ENCODE measurements around the gene IL3.

The IL3 gene

DNA sequence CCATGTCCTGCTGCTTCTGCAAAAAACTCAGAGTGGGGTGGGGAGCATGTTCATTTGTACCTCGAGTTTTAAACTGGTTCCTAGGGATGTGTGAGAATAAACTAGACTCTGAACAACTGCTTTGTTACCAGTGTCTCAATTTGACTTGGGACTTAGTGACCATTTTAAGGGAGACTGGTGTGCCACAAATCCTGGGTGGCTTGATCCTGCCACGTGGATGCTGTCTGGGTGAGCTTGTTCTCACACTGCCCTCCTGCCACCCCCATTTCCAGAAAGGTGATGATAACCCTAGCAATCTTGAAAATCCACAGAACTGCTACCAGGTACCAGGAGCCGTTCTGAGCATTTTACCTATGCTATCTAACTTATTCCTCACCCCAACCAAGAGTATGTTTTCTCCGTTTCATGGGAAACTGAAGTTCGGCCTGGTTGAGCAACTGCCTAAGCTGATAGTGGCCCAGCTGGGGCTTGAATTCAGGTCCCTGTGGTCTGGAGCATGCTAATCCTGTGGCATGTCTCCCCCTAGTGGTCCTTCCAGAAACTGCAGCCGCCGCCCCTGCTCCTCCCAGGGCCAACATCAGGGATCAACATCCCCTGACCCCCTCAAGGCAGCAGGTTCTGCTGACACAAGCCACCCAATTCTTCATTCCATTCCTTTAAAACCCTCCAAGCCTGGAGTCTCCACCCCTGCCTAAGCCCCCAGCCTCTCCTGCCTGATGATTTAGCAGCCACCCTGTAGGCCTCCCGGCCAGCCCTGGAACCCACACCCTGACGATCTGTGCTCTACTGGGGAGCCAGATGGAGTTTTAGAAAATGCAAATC, 2.8 kb downstream of the IL3 start:
- H3K27me3 ChIP-seq (ENCODE audit: insufficient read depth, poor library complexity, severe bottlenecking), result no peaks in the 10 kb centered on the region
- H3K4me3 ChIP-seq (replicated peaks; ENCODE audit: insufficient read depth, low read length), result no peak overlapping the region
- no peak for TF ChIP-seq POLR2AphosphoS5 (IDR thresholded peaks at IDR 0.05; ENCODE audit: low read depth)
- peak; percentile 65 for TF ChIP-seq CTCF (IDR thresholded peaks at IDR 0.05; ENCODE audit: insufficient read depth, low read length)
- H3K27ac ChIP-seq (replicated peaks), result no peak overlapping the region
- peak; percentile 28 to 54 for DNase-seq (ENCODE audit: low read depth in 1 of 2, low spot score in 1 of 2)

DNA sequence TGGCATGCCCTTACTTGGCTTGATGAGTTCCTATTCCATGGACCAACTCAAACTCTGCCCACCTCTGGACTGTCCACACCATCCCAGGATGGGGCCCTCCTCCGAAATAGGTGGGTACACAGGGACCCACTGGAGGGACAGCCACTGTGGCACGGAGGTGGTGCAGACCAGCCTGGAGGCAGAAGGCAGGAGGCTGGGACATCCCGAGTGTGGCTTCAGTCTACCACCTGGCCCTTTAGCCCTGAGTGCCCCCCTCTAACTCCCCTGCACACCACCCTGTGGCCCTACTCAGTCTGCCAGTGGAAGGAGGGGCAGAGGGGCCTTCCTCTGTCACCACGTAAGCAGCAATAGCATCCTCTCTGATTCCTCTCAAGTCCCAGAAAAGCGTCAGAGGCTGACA, 3.7 kb downstream of the IL3 start:
- Histone ChIP-seq H3K27me3 (ENCODE audit: insufficient read depth, poor library complexity, severe bottlenecking) (no peaks in the 10 kb centered on the region), H3K27ac (replicated peaks) (no peak overlapping the region), H3K4me3 (replicated peaks; ENCODE audit: insufficient read depth, low read length) (no peak overlapping the region)
- TF ChIP-seq CTCF (IDR thresholded peaks at IDR 0.05; ENCODE audit: insufficient read depth, low read length) (no peak), REST (IDR thresholded peaks at IDR 0.05; ENCODE audit: insufficient replicate concordance, low read depth) (no peak), POLR2AphosphoS5 (IDR thresholded peaks at IDR 0.05; ENCODE audit: low read depth) (no peak), GABPA (IDR thresholded peaks at IDR 0.05; ENCODE audit: low read depth) (no peak), SPI1 (IDR thresholded peaks at IDR 0.05; ENCODE audit: borderline replicate concordance, low read depth) (no peak)
- no peak for DNase-seq (ENCODE audit: low read depth in 1 of 2, low spot score in 1 of 2)

DNA sequence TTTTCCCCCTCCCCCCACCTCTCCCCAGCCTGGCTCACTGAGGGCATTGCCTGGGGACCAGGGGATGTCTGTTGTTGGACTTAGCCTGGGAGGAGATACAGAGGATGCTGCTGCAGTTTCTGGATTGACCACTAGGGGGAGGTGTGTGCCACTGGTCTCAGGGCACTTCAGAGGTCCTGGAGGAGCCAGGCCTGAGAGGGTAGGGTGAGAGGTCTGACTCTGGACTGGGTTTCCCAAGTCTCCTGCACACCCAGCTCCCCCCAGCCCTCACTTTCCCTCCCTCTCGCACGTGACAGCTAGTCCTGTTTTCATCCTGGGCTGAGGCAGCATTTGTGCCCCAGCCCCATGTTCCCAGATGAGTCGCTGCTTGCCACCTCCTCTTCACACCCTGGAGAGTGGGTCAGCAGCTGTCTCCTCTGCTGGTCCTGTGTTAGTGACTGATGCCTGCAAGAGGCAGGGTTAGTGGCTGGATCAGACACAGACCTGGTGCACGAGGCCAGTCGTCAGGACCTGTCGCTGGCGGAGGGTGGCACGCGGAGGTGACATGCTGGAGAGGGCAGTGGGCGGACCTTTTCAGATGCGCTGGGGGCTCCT, 4.4 kb downstream of the IL3 start:
- peak; percentile 29 to 48 for DNase-seq (ENCODE audit: low read depth in 1 of 2, low spot score in 1 of 2)
- H3K27me3 ChIP-seq (ENCODE audit: insufficient read depth, poor library complexity, severe bottlenecking), result no peaks in the 10 kb centered on the region
- TF ChIP-seq GABPA (IDR thresholded peaks at IDR 0.05; ENCODE audit: low read depth), result no peak
- TF ChIP-seq CTCF (IDR thresholded peaks at IDR 0.05; ENCODE audit: insufficient read depth, low read length), result peak; percentile 77
- no peak for TF ChIP-seq SPI1 (IDR thresholded peaks at IDR 0.05; ENCODE audit: borderline replicate concordance, low read depth)
- TF ChIP-seq REST (IDR thresholded peaks at IDR 0.05; ENCODE audit: insufficient replicate concordance, low read depth), result no peak
- H3K27ac ChIP-seq (replicated peaks), result no peak overlapping the region
- H3K4me3 ChIP-seq (replicated peaks; ENCODE audit: insufficient read depth, low read length), result no peak overlapping the region
